ENCODE measurements around the gene C10orf95.
A peak's percentile ranks its signal among the peaks of the same experiment; 100 is the strongest.

Gene C10orf95

DNA sequence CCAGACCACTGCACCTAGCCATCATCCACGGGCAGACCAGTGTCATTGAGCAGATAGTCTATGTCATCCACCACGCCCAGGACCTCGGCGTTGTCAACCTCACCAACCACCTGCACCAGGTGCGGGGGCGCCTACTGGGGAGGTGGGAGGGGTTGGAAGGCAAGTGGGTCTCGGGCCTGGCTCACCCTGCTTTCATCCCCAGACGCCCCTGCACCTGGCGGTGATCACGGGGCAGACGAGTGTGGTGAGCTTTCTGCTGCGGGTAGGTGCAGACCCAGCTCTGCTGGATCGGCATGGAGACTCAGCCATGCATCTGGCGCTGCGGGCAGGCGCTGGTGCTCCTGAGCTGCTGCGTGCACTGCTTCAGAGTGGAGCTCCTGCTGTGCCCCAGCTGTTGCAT lies 51.3 kb downstream of the C10orf95 start:
- H3K27me3 ChIP-seq (ENCODE audit: insufficient read depth, poor library complexity, severe bottlenecking), result no peaks in the 10 kb centered on the region
- no peak for DNase-seq (ENCODE audit: low read depth in 1 of 2, low spot score in 1 of 2)
- no peak overlapping the region for H3K4me3 ChIP-seq (replicated peaks; ENCODE audit: insufficient read depth, low read length)
- no peak for TF ChIP-seq GABPA (IDR thresholded peaks at IDR 0.05; ENCODE audit: low read depth)
- TF ChIP-seq, protein P1, sequence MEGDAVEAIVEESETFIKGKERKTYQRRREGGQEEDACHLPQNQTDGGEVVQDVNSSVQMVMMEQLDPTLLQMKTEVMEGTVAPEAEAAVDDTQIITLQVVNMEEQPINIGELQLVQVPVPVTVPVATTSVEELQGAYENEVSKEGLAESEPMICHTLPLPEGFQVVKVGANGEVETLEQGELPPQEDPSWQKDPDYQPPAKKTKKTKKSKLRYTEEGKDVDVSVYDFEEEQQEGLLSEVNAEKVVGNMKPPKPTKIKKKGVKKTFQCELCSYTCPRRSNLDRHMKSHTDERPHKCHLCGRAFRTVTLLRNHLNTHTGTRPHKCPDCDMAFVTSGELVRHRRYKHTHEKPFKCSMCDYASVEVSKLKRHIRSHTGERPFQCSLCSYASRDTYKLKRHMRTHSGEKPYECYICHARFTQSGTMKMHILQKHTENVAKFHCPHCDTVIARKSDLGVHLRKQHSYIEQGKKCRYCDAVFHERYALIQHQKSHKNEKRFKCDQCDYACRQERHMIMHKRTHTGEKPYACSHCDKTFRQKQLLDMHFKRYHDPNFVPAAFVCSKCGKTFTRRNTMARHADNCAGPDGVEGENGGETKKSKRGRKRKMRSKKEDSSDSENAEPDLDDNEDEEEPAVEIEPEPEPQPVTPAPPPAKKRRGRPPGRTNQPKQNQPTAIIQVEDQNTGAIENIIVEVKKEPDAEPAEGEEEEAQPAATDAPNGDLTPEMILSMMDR (IDR thresholded peaks at IDR 0.05; ENCODE audit: insufficient read depth, low read length), result no peak
- TF ChIP-seq, protein P2, sequence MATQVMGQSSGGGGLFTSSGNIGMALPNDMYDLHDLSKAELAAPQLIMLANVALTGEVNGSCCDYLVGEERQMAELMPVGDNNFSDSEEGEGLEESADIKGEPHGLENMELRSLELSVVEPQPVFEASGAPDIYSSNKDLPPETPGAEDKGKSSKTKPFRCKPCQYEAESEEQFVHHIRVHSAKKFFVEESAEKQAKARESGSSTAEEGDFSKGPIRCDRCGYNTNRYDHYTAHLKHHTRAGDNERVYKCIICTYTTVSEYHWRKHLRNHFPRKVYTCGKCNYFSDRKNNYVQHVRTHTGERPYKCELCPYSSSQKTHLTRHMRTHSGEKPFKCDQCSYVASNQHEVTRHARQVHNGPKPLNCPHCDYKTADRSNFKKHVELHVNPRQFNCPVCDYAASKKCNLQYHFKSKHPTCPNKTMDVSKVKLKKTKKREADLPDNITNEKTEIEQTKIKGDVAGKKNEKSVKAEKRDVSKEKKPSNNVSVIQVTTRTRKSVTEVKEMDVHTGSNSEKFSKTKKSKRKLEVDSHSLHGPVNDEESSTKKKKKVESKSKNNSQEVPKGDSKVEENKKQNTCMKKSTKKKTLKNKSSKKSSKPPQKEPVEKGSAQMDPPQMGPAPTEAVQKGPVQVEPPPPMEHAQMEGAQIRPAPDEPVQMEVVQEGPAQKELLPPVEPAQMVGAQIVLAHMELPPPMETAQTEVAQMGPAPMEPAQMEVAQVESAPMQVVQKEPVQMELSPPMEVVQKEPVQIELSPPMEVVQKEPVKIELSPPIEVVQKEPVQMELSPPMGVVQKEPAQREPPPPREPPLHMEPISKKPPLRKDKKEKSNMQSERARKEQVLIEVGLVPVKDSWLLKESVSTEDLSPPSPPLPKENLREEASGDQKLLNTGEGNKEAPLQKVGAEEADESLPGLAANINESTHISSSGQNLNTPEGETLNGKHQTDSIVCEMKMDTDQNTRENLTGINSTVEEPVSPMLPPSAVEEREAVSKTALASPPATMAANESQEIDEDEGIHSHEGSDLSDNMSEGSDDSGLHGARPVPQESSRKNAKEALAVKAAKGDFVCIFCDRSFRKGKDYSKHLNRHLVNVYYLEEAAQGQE (IDR thresholded peaks at IDR 0.05; ENCODE audit: insufficient replicate concordance, low read depth), result no peak
- TF ChIP-seq SPI1 (IDR thresholded peaks at IDR 0.05; ENCODE audit: borderline replicate concordance, low read depth), result no peak
- TF ChIP-seq POLR2AphosphoS5 (IDR thresholded peaks at IDR 0.05; ENCODE audit: low read depth), result no peak
- H3K27ac ChIP-seq (replicated peaks), result no peak overlapping the region

Small RNA genes lying within 50 kb of the gene (microRNA-seq; reads per million reads assigned to microRNA genes)
- 9,451 reads per million, percentile 97 among the genes with 10 or more reads in this experiment for gene MIR146B
